ENCODE data around the gene NACC1. TPM values are rescaled to one million over a fixed set of nuclear protein-coding genes. Genes with fewer than 3 reads are reported as not detected.
A peak's percentile ranks its signal among the peaks of the same experiment; 100 is the strongest.

Gene NACC1
- polyA plus RNA-seq, 1 donor (not counting 4 experiments of a cell fraction or from before 2014, with no cell fraction given), result 32.9 TPM

DNA sequence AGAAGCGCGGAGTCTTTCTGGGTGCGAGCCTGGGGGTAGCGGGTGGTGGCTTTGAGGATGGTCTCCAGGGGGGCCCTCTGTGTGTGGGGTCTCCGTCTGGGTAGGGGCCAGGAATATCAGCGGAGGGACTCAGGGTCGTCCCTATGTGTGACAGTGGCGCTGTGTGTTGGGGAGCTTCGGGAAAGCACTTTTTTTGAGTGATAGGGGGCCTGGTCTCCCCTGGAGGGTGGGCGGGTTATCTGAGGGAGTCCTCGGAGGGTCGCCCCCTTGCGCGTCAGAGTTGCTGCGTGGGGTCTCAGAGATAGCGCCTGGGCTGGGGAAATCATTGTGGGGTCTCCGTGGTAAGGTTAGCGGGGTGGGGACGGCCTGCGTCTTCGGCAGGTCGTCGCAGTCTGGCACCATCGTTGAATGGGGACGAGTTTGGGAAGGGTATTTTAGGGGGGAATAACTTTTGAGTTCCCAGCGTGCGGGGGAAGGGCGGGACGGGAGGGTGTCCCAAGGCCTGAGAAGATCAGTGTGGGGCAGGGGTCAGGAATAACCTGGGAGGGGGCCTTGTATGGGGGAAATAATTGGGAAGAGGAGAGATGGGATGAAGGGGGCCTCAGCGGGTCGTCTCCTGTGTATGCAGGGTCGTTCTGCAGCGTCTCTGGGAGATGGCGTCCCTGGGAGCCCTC lies 33.0 kb downstream of the NACC1 start:
- Histone ChIP-seq H2AFZ (ENCODE audit: control insufficient read depth, low read length) (no peak overlapping the region), H3K4me2 (ENCODE audit: control insufficient read depth, extremely low read depth, insufficient read depth, low read depth, low read length) (peak overlapping the region; percentile 77), H3K4me1 (ENCODE audit: control insufficient read depth, extremely low read depth, insufficient read depth, low read length) (peaks cover 14% of the 10 kb centered on the region), H3K4me3 (ENCODE audit: control insufficient read depth in 2 of 3, extremely low read depth in 1 of 3, insufficient read depth in 2 of 3, low read depth in 1 of 3, low read length in 3 of 3) (peak overlapping the region; percentile 62 to 99 (median 99)), H3K9me1 (ENCODE audit: control insufficient read depth, extremely low read depth, insufficient read depth, low read length) (no peaks in the 10 kb centered on the region), H3K9ac (ENCODE audit: control insufficient read depth, extremely low read depth, insufficient read depth, low read length) (peak overlapping the region; percentile 98), H3K79me2 (ENCODE audit: control insufficient read depth, insufficient read depth, low read length) (peaks cover 46% of the 10 kb centered on the region), H3K36me3 (ENCODE audit: control insufficient read depth in 2 of 2, extremely low read depth in 1 of 2, insufficient read depth in 2 of 2, low read length in 2 of 2) (peaks cover 2 to 16% of the 10 kb centered on the region in 2 experiments), H3K27ac (ENCODE audit: control insufficient read depth, insufficient read depth, low read length) (peak overlapping the region; percentile 97), H4K20me1 (ENCODE audit: control insufficient read depth, extremely low read depth, insufficient read depth, low read length) (peaks cover 9% of the 10 kb centered on the region), H3K27me3 (ENCODE audit: control insufficient read depth, extremely low read depth, insufficient read depth, low read length) (no peaks in the 10 kb centered on the region), H3K9me3 (ENCODE audit: control insufficient read depth, low read depth, low read length) (no peaks in the 10 kb centered on the region)
- DNase-seq (ENCODE audit: low read depth, low spot score) (no peak), FAIRE-seq (no peak)
- TF ChIP-seq, protein P1, sequence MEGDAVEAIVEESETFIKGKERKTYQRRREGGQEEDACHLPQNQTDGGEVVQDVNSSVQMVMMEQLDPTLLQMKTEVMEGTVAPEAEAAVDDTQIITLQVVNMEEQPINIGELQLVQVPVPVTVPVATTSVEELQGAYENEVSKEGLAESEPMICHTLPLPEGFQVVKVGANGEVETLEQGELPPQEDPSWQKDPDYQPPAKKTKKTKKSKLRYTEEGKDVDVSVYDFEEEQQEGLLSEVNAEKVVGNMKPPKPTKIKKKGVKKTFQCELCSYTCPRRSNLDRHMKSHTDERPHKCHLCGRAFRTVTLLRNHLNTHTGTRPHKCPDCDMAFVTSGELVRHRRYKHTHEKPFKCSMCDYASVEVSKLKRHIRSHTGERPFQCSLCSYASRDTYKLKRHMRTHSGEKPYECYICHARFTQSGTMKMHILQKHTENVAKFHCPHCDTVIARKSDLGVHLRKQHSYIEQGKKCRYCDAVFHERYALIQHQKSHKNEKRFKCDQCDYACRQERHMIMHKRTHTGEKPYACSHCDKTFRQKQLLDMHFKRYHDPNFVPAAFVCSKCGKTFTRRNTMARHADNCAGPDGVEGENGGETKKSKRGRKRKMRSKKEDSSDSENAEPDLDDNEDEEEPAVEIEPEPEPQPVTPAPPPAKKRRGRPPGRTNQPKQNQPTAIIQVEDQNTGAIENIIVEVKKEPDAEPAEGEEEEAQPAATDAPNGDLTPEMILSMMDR (optimal IDR thresholded peaks at IDR 0.05 in 1 of 3, IDR thresholded peaks at IDR 0.05 in 1 of 3, conservative IDR thresholded peaks at IDR 0.05 in 1 of 3; ENCODE audit: extremely low read depth in 1 of 3, insufficient read depth in 2 of 3, low read length in 3 of 3), result no peak
- TF ChIP-seq EZH2 (IDR thresholded peaks at IDR 0.05; ENCODE audit: low read length), result no peak
- dilution Hi-C loops (cut with MboI; ENCODE audit: extremely low pct_ligation_motif_present, low sequenced_read_pairs), result no loop called here

DNA sequence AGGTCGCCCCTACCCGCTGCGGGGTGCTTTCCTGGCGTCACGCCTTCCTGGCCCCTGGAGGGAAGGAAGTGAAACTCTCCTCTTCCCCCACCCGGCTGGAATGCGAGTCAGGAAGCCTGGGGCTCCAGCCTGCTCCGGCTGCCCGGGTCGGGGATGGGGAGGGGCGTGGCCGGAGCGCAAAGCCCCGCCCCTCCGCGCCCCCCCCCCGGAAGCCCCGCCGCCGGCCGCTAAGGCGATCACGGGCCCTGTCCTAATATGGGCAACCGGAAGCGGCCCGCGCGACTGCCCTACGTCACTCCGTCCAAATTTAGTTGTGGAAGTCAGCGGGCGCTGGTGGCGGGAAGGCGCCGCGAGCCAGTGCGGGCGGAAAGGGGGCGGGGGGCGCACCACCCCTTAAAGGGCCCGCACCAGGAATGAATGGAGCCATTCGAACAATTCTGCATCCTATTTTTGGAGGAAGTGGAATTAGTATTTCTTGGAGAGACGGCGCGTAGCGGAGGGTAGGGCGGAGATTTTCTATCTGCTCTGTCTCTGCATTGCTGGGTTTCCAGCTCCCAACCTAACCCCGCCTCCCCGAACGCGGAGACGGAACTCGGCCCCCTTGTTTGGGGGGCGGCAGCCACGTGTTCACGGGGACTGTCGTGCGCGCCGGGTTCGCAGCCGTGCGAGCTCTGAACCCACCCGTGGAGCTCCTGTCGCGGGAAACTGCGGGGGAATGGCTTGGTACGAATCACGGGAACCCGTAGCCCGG lies 33.7 kb downstream of the NACC1 start:
- dilution Hi-C loops (cut with MboI; ENCODE audit: extremely low pct_ligation_motif_present, low sequenced_read_pairs), result no loop called here
- no peak for FAIRE-seq

More for the DNA sequence above, 33.7 kb downstream of the NACC1 start:
- no peaks in the 10 kb centered on the region for H3K9me1 ChIP-seq (ENCODE audit: control insufficient read depth, extremely low read depth, insufficient read depth, low read length)
- H3K27me3 ChIP-seq (ENCODE audit: control insufficient read depth, extremely low read depth, insufficient read depth, low read length), result no peaks in the 10 kb centered on the region
- H4K20me1 ChIP-seq (ENCODE audit: control insufficient read depth, extremely low read depth, insufficient read depth, low read length), result peaks cover 9% of the 10 kb centered on the region
- no peak for TF ChIP-seq EZH2 (IDR thresholded peaks at IDR 0.05; ENCODE audit: low read length)
- TF ChIP-seq, protein P1 (optimal IDR thresholded peaks at IDR 0.05 in 1 of 3, IDR thresholded peaks at IDR 0.05 in 1 of 3, conservative IDR thresholded peaks at IDR 0.05 in 1 of 3; ENCODE audit: extremely low read depth in 1 of 3, insufficient read depth in 2 of 3, low read length in 3 of 3), result peak in 1 of 3 experiments; percentile 20
- H2AFZ ChIP-seq (ENCODE audit: control insufficient read depth, low read length), result peak overlapping the region; percentile 63
- peaks cover 16% of the 10 kb centered on the region for H3K4me1 ChIP-seq (ENCODE audit: control insufficient read depth, extremely low read depth, insufficient read depth, low read length)
- no peak for DNase-seq (ENCODE audit: low read depth, low spot score)
- peaks cover 2 to 16% of the 10 kb centered on the region in 2 experiments for H3K36me3 ChIP-seq (ENCODE audit: control insufficient read depth in 2 of 2, extremely low read depth in 1 of 2, insufficient read depth in 2 of 2, low read length in 2 of 2)
- peak overlapping the region; percentile 98 for H3K9ac ChIP-seq (ENCODE audit: control insufficient read depth, extremely low read depth, insufficient read depth, low read length)
- peak overlapping the region; percentile 62 to 99 (median 99) for H3K4me3 ChIP-seq (ENCODE audit: control insufficient read depth in 2 of 3, extremely low read depth in 1 of 3, insufficient read depth in 2 of 3, low read depth in 1 of 3, low read length in 3 of 3)
- H3K4me2 ChIP-seq (ENCODE audit: control insufficient read depth, extremely low read depth, insufficient read depth, low read depth, low read length), result peak overlapping the region; percentile 89
- H3K9me3 ChIP-seq (ENCODE audit: control insufficient read depth, low read depth, low read length), result no peaks in the 10 kb centered on the region
- peaks cover 46% of the 10 kb centered on the region for H3K79me2 ChIP-seq (ENCODE audit: control insufficient read depth, insufficient read depth, low read length)
- peak overlapping the region; percentile 97 for H3K27ac ChIP-seq (ENCODE audit: control insufficient read depth, insufficient read depth, low read length)
